ENCODE measurements around the gene HACE1. TPM values are rescaled to one million over a fixed set of nuclear protein-coding genes. Genes with fewer than 3 reads are reported as not detected.

The HACE1 gene
- total RNA-seq, 4 donors from 2014 or later: 10.1 to 24.3 (median 14.6) TPM

DNA sequence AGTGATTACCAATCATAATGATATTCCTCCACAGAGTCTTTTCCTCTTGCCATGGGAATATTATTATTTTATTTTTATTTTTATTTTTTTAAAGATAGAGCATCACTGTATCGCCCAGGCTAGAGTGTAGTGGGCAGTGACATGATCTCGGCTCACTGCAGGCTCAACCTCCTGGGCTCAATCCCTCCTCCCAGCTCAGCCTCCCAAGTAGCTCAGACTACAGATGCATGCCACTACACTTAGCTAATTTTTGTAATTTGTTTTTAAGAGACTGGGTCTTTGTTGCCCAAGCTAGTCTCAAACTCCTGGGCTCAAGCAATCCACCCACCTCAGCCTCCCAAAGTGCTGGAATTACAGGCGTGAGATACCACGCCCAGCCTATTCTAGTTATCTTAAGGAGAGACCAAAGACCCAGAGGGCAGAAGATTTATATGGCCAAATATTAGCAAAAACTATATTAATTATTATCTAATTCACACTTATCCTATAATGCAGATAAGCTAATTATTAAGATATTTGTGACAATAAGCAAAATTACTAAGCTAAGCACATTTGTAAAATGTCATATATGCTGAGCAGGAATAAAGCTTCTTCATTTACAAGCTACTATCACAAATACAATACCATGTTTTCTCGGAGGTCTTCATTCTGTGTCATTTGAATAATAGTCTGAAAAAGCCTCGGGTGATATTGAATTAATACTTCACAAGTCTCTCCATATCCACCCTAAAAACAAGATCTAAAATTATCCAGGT lies 63.5 kb downstream of the HACE1 start:
- no peaks in the 10 kb centered on the region for H3K4me1 ChIP-seq
- H3K9me3 ChIP-seq: no peaks in the 10 kb centered on the region
- WGBS, 2 donors (ENCODE audit: low coverage in 1 of 2): 86 to 93% methylated on average over 6 of the region's 6 CpGs
- no peak overlapping the region for H3K4me3 ChIP-seq
- H3K27ac ChIP-seq: no peak overlapping the region
- in situ Hi-C loops (cut with MboI; ENCODE audit: low pct_ligation_motif_present in 1 of 4, low pct_unique_long_range_greater_than_20kb in 1 of 4, low sequenced_read_pairs in 3 of 4): loop anchor here in 1 of 4 donors (25.0 kb wide), 1 partner anchor 266 kb away; no protein-coding TSS in a partner anchor
- DNase-seq: no peak
- intact Hi-C loops (cut with DNase I; ENCODE audit: low total_unique reads): no loop called here
- no peaks in the 10 kb centered on the region for H3K36me3 ChIP-seq
- TF ChIP-seq, protein P1, sequence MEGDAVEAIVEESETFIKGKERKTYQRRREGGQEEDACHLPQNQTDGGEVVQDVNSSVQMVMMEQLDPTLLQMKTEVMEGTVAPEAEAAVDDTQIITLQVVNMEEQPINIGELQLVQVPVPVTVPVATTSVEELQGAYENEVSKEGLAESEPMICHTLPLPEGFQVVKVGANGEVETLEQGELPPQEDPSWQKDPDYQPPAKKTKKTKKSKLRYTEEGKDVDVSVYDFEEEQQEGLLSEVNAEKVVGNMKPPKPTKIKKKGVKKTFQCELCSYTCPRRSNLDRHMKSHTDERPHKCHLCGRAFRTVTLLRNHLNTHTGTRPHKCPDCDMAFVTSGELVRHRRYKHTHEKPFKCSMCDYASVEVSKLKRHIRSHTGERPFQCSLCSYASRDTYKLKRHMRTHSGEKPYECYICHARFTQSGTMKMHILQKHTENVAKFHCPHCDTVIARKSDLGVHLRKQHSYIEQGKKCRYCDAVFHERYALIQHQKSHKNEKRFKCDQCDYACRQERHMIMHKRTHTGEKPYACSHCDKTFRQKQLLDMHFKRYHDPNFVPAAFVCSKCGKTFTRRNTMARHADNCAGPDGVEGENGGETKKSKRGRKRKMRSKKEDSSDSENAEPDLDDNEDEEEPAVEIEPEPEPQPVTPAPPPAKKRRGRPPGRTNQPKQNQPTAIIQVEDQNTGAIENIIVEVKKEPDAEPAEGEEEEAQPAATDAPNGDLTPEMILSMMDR (IDR thresholded peaks at IDR 0.05): no peak
- TF ChIP-seq POLR2AphosphoS5 (IDR thresholded peaks at IDR 0.05) (no peak), POLR2A (IDR thresholded peaks at IDR 0.05) (no peak), EP300 (IDR thresholded peaks at IDR 0.05; ENCODE audit: low read depth) (no peak)
- no peaks in the 10 kb centered on the region for H3K27me3 ChIP-seq

DNA sequence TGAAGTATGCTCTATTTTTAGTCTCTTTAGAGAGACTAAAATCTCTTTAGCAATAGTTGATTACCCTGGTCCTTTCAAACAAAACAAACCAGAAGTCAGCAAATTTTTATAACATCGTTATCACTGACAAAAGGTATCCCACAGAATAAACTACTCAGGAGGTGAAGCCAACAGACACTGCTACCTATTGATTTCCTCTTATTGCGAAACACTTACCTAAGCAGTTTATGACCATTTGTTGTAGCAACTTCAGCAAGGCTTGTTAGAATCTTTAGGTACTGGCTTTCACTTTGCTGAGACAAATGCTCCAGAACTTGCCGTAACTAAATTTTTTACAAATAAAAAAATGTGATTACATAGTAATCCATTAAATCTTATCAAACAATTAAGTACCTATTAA lies 64.4 kb downstream of the HACE1 start:
- TF ChIP-seq POLR2A (IDR thresholded peaks at IDR 0.05) (no peak), POLR2AphosphoS5 (IDR thresholded peaks at IDR 0.05) (no peak), EP300 (IDR thresholded peaks at IDR 0.05; ENCODE audit: low read depth) (no peak)
- TF ChIP-seq, protein P1 (IDR thresholded peaks at IDR 0.05): no peak
- no peaks in the 10 kb centered on the region for H3K9me3 ChIP-seq
- in situ Hi-C loops (cut with MboI; ENCODE audit: low pct_ligation_motif_present in 1 of 4, low pct_unique_long_range_greater_than_20kb in 1 of 4, low sequenced_read_pairs in 3 of 4): loop anchor here in 1 of 4 donors (25.0 kb wide), 1 partner anchor 267 kb away; no protein-coding TSS in a partner anchor
- no peaks in the 10 kb centered on the region for H3K27me3 ChIP-seq
- no peak for DNase-seq
- H3K27ac ChIP-seq: no peak overlapping the region
- 67% methylated on average over 3 of the region's 3 CpGs for WGBS, 2 donors (ENCODE audit: low coverage in 1 of 2)
- intact Hi-C loops (cut with DNase I; ENCODE audit: low total_unique reads): no loop called here
- no peak overlapping the region for H3K4me3 ChIP-seq
- H3K36me3 ChIP-seq: no peaks in the 10 kb centered on the region
- no peaks in the 10 kb centered on the region for H3K4me1 ChIP-seq

DNA sequence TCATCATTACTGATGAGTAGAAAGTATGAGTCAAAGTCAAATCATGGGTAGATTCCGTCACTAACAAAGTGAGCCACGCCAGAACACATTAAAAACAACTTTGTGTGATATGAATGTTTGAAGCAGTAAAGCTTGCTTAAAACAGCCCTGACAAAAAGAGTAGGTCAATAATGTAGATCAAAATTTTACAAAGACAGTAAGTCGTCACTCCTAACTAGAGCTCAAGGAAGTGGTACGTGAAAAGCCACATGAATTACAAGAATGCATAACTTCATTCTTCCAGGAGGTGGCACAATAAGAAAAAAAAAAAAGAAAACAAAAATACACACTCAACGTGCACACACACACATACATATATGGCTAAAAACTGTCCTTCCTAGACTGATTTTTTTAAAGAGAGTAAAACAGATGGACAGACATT lies 69.9 kb downstream of the HACE1 start:
- no peaks in the 10 kb centered on the region for H3K9me3 ChIP-seq
- 19 to 42% methylated on average over 5 of the region's 5 CpGs for WGBS, 2 donors (ENCODE audit: low coverage in 1 of 2)
- in situ Hi-C loops (cut with MboI; ENCODE audit: low pct_ligation_motif_present in 1 of 4, low pct_unique_long_range_greater_than_20kb in 1 of 4, low sequenced_read_pairs in 3 of 4) (loop anchor here in 1 of 4 donors (25.0 kb wide), 1 partner anchor 273 kb away; no protein-coding TSS in a partner anchor), intact Hi-C loops (cut with DNase I; ENCODE audit: low total_unique reads) (no loop called here)
- no peak for TF ChIP-seq POLR2A (IDR thresholded peaks at IDR 0.05)
- TF ChIP-seq, protein P1 (IDR thresholded peaks at IDR 0.05): peak in 4 of 5 experiments; percentile 33 to 34 (median 33)
- no peaks in the 10 kb centered on the region for H3K4me1 ChIP-seq
- no peaks in the 10 kb centered on the region for H3K36me3 ChIP-seq
- H3K27ac ChIP-seq: no peak overlapping the region
- H3K4me3 ChIP-seq: no peak overlapping the region
- no peaks in the 10 kb centered on the region for H3K27me3 ChIP-seq
- no peak for DNase-seq

DNA sequence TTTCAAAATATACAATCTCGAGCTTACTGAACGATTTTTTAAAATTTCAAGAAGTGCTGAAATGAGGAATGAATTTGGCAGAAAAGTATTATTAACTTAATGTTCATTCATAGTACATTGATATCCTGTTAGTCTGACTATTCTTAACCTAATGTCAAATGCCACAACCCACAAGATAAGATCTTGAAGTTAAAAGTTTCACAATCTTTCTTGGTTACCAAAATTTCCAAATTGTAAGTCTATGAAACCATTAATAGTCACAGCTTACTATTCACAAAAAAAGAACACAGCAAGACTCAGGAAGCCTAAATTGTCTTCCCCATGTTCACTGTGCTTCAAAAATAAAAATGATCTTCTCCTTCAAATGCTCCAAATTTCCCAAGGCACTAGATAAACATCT lies 71.3 kb downstream of the HACE1 start:
- 92 to 95% methylated on average over 2 of the region's 2 CpGs for WGBS, 2 donors (ENCODE audit: low coverage in 1 of 2)
- intact Hi-C loops (cut with DNase I; ENCODE audit: low total_unique reads) (no loop called here), in situ Hi-C loops (cut with MboI; ENCODE audit: low pct_ligation_motif_present in 1 of 4, low pct_unique_long_range_greater_than_20kb in 1 of 4, low sequenced_read_pairs in 3 of 4) (loop anchor here in 1 of 4 donors (25.0 kb wide), 1 partner anchor 274 kb away; no protein-coding TSS in a partner anchor)
- H3K27ac ChIP-seq: no peak overlapping the region
- no peaks in the 10 kb centered on the region for H3K4me1 ChIP-seq
- no peak for DNase-seq
- no peaks in the 10 kb centered on the region for H3K36me3 ChIP-seq
- H3K9me3 ChIP-seq: no peaks in the 10 kb centered on the region
- H3K4me3 ChIP-seq: no peak overlapping the region
- no peaks in the 10 kb centered on the region for H3K27me3 ChIP-seq
- TF ChIP-seq POLR2A (IDR thresholded peaks at IDR 0.05) (no peak), POLR2AphosphoS5 (IDR thresholded peaks at IDR 0.05) (no peak), EP300 (IDR thresholded peaks at IDR 0.05; ENCODE audit: low read depth) (no peak)
- TF ChIP-seq, protein P1 (IDR thresholded peaks at IDR 0.05): no peak
